DND-41 (cell line): ENCODE results near the gene IST1.

Experiments
- ATAC-seq: fragments of 200-7000 bp; cut with Tn5 transposase; 3 replicates; pipeline ENCODE4 v1.9.1; 2021; ENCODE audit warnings: low read depth; ENCODE audit not compliant: insufficient read depth
- DNase-seq: peaks from one replicate; pipeline ENCODE4 v3.0.0-alpha.2; 2020
- H2AFZ ChIP-seq: 2 replicates; pipeline ENCODE4 v1.6.0; 2012; ENCODE audit warnings: low read depth, low read length
- H3K27ac ChIP-seq: 2 replicates; pipeline ENCODE4 v1.5.1; 2012; ENCODE audit warnings: low read length, inconsistent platforms
- H3K27me3 ChIP-seq: fragments of 200-600 bp; sonication (generic); 2 replicates; pipeline ENCODE4 v1.6.0; 2012; ENCODE audit warnings: low read length, mild to moderate bottlenecking, inconsistent platforms; ENCODE audit not compliant: insufficient read depth, poor library complexity
- H3K36me3 ChIP-seq: 2 replicates; pipeline ENCODE4 v1.5.1; 2012; ENCODE audit warnings: low read length, inconsistent platforms; ENCODE audit not compliant: insufficient read depth
- H3K4me1 ChIP-seq: 2 replicates; pipeline ENCODE4 v1.5.1; 2012; ENCODE audit warnings: mild to moderate bottlenecking, low read length; ENCODE audit not compliant: insufficient read depth
- H3K4me2 ChIP-seq: 2 replicates; pipeline ENCODE4 v1.6.0; 2012; ENCODE audit warnings: mild to moderate bottlenecking, moderate library complexity, low read length, inconsistent platforms; ENCODE audit not compliant: insufficient read depth
- H3K4me3 ChIP-seq, 2 experiments: fragments of 200-600 bp in 1 of 2; shearing (Covaris generic) in 1 of 2; 2 replicates each; pipeline ENCODE4 v1.5.1; 2012 to 2016; ENCODE audit warnings: inconsistent platforms in 2 of 2, low read length in 2 of 2, mild to moderate bottlenecking in 2 of 2, low read depth in 1 of 2, moderate library complexity in 1 of 2
- H3K79me2 ChIP-seq: 2 replicates; pipeline ENCODE4 v1.6.0; 2012; ENCODE audit warnings: low read length, inconsistent platforms; ENCODE audit not compliant: insufficient read depth
- H3K9ac ChIP-seq: 2 replicates; pipeline ENCODE4 v1.6.0; 2012; ENCODE audit warnings: low read depth, mild to moderate bottlenecking, inconsistent platforms, low read length, moderate library complexity
- H3K9me3 ChIP-seq: 2 replicates; pipeline ENCODE4 v1.5.1; 2012; ENCODE audit warnings: low read length, moderate library complexity, mild to moderate bottlenecking, inconsistent platforms; ENCODE audit not compliant: insufficient read depth, severe bottlenecking
- H4K20me1 ChIP-seq: 2 replicates; pipeline ENCODE4 v1.6.0; 2012; ENCODE audit warnings: low read length; ENCODE audit not compliant: insufficient read depth
- CTCF ChIP-seq: IDR thresholded peaks from 2 replicates; pipeline ENCODE4 v1.5.1; 2012; ENCODE audit warnings: borderline replicate concordance, low read length, moderate library complexity, mild to moderate bottlenecking; ENCODE audit not compliant: poor library complexity, severe bottlenecking; ENCODE audit errors: extremely low read depth
- EZH2 ChIP-seq: IDR thresholded peaks from 3 replicates; pipeline ENCODE4 v1.6.1; 2012; ENCODE audit warnings: borderline replicate concordance, low read depth, mild to moderate bottlenecking, moderate library complexity, low read length, inconsistent platforms; ENCODE audit not compliant: severe bottlenecking

Gene IST1

GRCh38 chr16:71893888-71894228 is 1.5 kb upstream of the IST1 start:
- H4K20me1 ChIP-seq, result peaks cover 20% of the 10 kb centered on the region
- no peaks in the 10 kb centered on the region for H3K27me3 ChIP-seq
- H3K4me3 ChIP-seq, result peak overlapping the region; percentile 70 to 78; a peak in 3 of 4 replicates
- peaks cover 3% of the 10 kb centered on the region for H3K36me3 ChIP-seq
- H3K9ac ChIP-seq, result peak overlapping the region; percentile 84
- ATAC-seq, result no peak
- H3K79me2 ChIP-seq, result peaks cover 41% of the 10 kb centered on the region
- DNase-seq, result no peak
- peak overlapping the region; percentile 91 for H3K4me2 ChIP-seq
- H3K27ac ChIP-seq, result no peak overlapping the region
- H2AFZ ChIP-seq, result peak overlapping the region; percentile 88
- TF ChIP-seq EZH2 (no peak), CTCF (no peak)
- no peaks in the 10 kb centered on the region for H3K9me3 ChIP-seq
- H3K4me1 ChIP-seq, result peaks cover 25% of the 10 kb centered on the region

GRCh38 chr16:71894229-71894920 is 956 bp upstream of the IST1 start:
- Histone ChIP-seq H3K36me3 (peaks cover 3% of the 10 kb centered on the region), H4K20me1 (peaks cover 26% of the 10 kb centered on the region), H3K27ac (peak overlapping the region; percentile 70), H3K9me3 (no peaks in the 10 kb centered on the region), H3K4me2 (peak overlapping the region; percentile 91), H3K4me3 (peak overlapping the region; percentile 70 to 78), H3K27me3 (no peaks in the 10 kb centered on the region), H2AFZ (peak overlapping the region; percentile 88), H3K4me1 (peaks cover 28% of the 10 kb centered on the region), H3K79me2 (peaks cover 47% of the 10 kb centered on the region), H3K9ac (peak overlapping the region; percentile 84)
- TF ChIP-seq EZH2 (no peak), CTCF (peak; percentile 51)
- DNase-seq, result peak; percentile 43
- ATAC-seq, result peak; percentile 27

- peaks cover 34% of the 10 kb centered on the region for H3K4me1 ChIP-seq
- ATAC-seq, result peak; percentile 17
- peak overlapping the region; percentile 70 to 78 for H3K4me3 ChIP-seq
- H3K27me3 ChIP-seq, result no peaks in the 10 kb centered on the region
- H3K4me2 ChIP-seq, result peak overlapping the region; percentile 91
- H3K36me3 ChIP-seq, result peaks cover 3% of the 10 kb centered on the region
- peak overlapping the region; percentile 85 for H2AFZ ChIP-seq
- H4K20me1 ChIP-seq, result peaks cover 37% of the 10 kb centered on the region
- H3K9me3 ChIP-seq, result no peaks in the 10 kb centered on the region
- H3K9ac ChIP-seq, result peak overlapping the region; percentile 84
- DNase-seq, result peak; percentile 50
- no peak for TF ChIP-seq CTCF
- TF ChIP-seq EZH2, result no peak
- H3K79me2 ChIP-seq, result peaks cover 61% of the 10 kb centered on the region
- H3K27ac ChIP-seq, result peak overlapping the region; percentile 79
Measured at GRCh38 chr16:71895679-71896365, 491 bp downstream of the IST1 start.
